Duodenal mucosa (tissue), 2 donors: ENCODE data around the gene SYT1.
"Not testable (repeated sequence)": the region's sequence is repeated elsewhere in the genome, so short reads cannot be mapped to it uniquely, and the experiment has no call there.

Experiments used
- H3K27ac ChIP-seq: one replicate; pipeline ENCODE4 v1.7.0; 2013; ENCODE audit warnings: low read depth, low read length
- H3K27me3 ChIP-seq, 2 donors: one replicate each; pipeline ENCODE4 v1.7.0; 2013; ENCODE audit warnings: low read length in 2 of 2, control low read depth in 1 of 2; ENCODE audit not compliant: insufficient read depth in 2 of 2, control insufficient read depth in 1 of 2
- H3K36me3 ChIP-seq, 2 donors: one replicate each; pipeline ENCODE4 v1.7.0; 2013; ENCODE audit warnings: low read length in 2 of 2, control low read depth in 1 of 2; ENCODE audit not compliant: insufficient read depth in 2 of 2, control insufficient read depth in 1 of 2
- H3K4me1 ChIP-seq, 2 donors: one replicate each; pipeline ENCODE4 v1.7.0; 2013; ENCODE audit warnings: low read length in 2 of 2, control low read depth in 1 of 2; ENCODE audit not compliant: insufficient read depth in 2 of 2, control insufficient read depth in 1 of 2
- H3K4me3 ChIP-seq, 2 donors: one replicate each; pipeline ENCODE4 v1.7.0; 2013; ENCODE audit warnings: low read length in 2 of 2, low read depth in 1 of 2
- H3K9ac ChIP-seq, 2 donors: one replicate each; pipeline ENCODE4 v1.7.0; 2013; ENCODE audit warnings: low read length in 2 of 2, low read depth in 1 of 2
- H3K9me3 ChIP-seq, 2 donors: one replicate each; pipeline ENCODE4 v1.7.0; 2013; ENCODE audit warnings: low read length in 2 of 2, control low read depth in 1 of 2; ENCODE audit not compliant: control insufficient read depth in 1 of 2

SYT1 gene

GRCh38 chr12:79426121-79426520 lies 561.5 kb downstream of the SYT1 start:
- Histone ChIP-seq H3K9me3 (no peaks in the 10 kb centered on the region), H3K27ac (no peak overlapping the region), H3K9ac (no peak overlapping the region), H3K4me3 (no peak overlapping the region), H3K36me3 (no peaks in the 10 kb centered on the region), H3K27me3 (no peaks in the 10 kb centered on the region), H3K4me1 (peaks cover 3 to 17% of the 10 kb centered on the region in 2 donors)

GRCh38 chr12:79426744-79427143 lies 562.2 kb downstream of the SYT1 start:
- not testable (repeated sequence) for H3K9me3 ChIP-seq, H3K27ac ChIP-seq, H3K36me3 ChIP-seq, H3K9ac ChIP-seq, H3K4me3 ChIP-seq, H3K27me3 ChIP-seq
- peaks cover 0 to 14% of the 10 kb centered on the region in 2 donors for H3K4me1 ChIP-seq

DNA sequence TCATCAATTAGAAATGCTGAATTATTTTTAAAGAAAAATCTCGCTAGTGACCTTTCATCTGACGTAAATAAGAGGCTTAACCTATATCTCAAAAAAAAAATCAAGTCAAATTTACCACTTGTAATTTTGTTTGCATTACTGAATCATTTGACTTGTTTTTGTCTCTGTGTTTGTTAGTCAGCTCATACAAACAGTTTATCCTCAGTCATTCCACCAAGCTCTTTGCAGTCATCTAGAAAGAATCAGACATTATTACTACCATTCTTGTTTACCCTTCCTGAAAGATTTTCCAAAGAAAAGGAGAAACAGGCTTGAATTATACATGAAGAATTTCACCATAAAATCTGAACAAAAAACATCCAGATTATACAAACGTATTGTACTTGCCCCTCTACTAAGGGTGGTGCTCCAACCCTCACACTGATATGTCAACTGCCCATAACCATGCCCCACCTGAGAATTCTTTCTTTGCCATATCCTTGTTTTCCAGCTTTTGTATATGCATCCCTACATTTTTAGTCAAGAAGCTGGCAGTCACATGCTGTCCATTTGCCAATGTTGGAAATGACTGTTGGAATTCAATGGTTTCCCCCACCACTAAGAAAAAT lies 569.0 kb downstream of the SYT1 start:
- H3K27me3 ChIP-seq: no peaks in the 10 kb centered on the region
- no peaks in the 10 kb centered on the region for H3K4me1 ChIP-seq
- no peaks in the 10 kb centered on the region for H3K9me3 ChIP-seq
- H3K9ac ChIP-seq: no peak overlapping the region
- no peak overlapping the region for H3K27ac ChIP-seq
- no peak overlapping the region for H3K4me3 ChIP-seq
- H3K36me3 ChIP-seq: no peaks in the 10 kb centered on the region

DNA sequence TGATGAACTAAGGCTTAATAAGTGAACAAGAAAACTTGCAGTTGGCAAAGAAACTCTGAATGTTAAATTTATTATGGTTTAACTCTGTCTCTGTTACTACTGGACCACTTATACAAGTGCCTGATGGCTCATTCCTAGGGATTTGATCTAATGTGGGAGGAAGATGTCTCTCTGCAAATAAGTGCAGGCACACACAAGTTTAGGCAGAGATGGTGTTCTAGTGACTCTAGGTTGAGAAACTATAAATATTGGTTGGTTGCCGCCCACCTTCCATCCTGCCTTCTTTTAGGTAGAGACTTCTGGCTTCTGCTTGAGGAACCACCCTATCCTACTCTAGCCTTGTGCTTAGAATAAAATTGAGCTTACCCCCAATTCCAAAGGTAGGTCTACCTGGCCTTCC lies 570.0 kb downstream of the SYT1 start:
- no peak overlapping the region for H3K27ac ChIP-seq
- H3K9ac ChIP-seq: no peak overlapping the region
- no peaks in the 10 kb centered on the region for H3K9me3 ChIP-seq
- no peaks in the 10 kb centered on the region for H3K4me1 ChIP-seq
- no peak overlapping the region for H3K4me3 ChIP-seq
- no peaks in the 10 kb centered on the region for H3K27me3 ChIP-seq
- H3K36me3 ChIP-seq: no peaks in the 10 kb centered on the region

- Histone ChIP-seq H3K36me3 (no peaks in the 10 kb centered on the region), H3K9me3 (no peaks in the 10 kb centered on the region), H3K4me1 (no peaks in the 10 kb centered on the region), H3K4me3 (no peak overlapping the region), H3K27ac (no peak overlapping the region), H3K9ac (no peak overlapping the region), H3K27me3 (no peaks in the 10 kb centered on the region)
Observed at GRCh38 chr12:79435742-79436141, 571.2 kb downstream of the SYT1 start.

- H3K27me3 ChIP-seq: no peaks in the 10 kb centered on the region
- H3K9ac ChIP-seq: no peak overlapping the region
- no peaks in the 10 kb centered on the region for H3K4me1 ChIP-seq
- H3K36me3 ChIP-seq: no peaks in the 10 kb centered on the region
- no peaks in the 10 kb centered on the region for H3K9me3 ChIP-seq
- no peak overlapping the region for H3K4me3 ChIP-seq
- no peak overlapping the region for H3K27ac ChIP-seq
Observed at GRCh38 chr12:79438480-79439174, 574.1 kb downstream of the SYT1 start.

- H3K27ac ChIP-seq: no peak overlapping the region
- no peaks in the 10 kb centered on the region for H3K4me1 ChIP-seq
- H3K36me3 ChIP-seq: no peaks in the 10 kb centered on the region
- no peaks in the 10 kb centered on the region for H3K27me3 ChIP-seq
- H3K9ac ChIP-seq: no peak overlapping the region
- no peak overlapping the region for H3K4me3 ChIP-seq
- no peaks in the 10 kb centered on the region for H3K9me3 ChIP-seq
Observed at GRCh38 chr12:79439175-79439825, 574.7 kb downstream of the SYT1 start.

GRCh38 chr12:79441534-79441933 lies 577.0 kb downstream of the SYT1 start:
- Histone ChIP-seq H3K4me1 (no peaks in the 10 kb centered on the region), H3K9ac (no peak overlapping the region), H3K36me3 (no peaks in the 10 kb centered on the region), H3K27ac (no peak overlapping the region), H3K27me3 (no peaks in the 10 kb centered on the region), H3K9me3 (no peaks in the 10 kb centered on the region), H3K4me3 (no peak overlapping the region)

GRCh38 chr12:79442396-79442795 lies 577.8 kb downstream of the SYT1 start:
- Histone ChIP-seq H3K27ac (no peak overlapping the region), H3K9ac (no peak overlapping the region), H3K4me1 (no peaks in the 10 kb centered on the region), H3K27me3 (no peaks in the 10 kb centered on the region), H3K4me3 (no peak overlapping the region), H3K36me3 (no peaks in the 10 kb centered on the region), H3K9me3 (no peaks in the 10 kb centered on the region)

- Histone ChIP-seq H3K4me3 (no peak overlapping the region), H3K9ac (no peak overlapping the region), H3K27ac (no peak overlapping the region), H3K36me3 (no peaks in the 10 kb centered on the region), H3K4me1 (no peaks in the 10 kb centered on the region), H3K9me3 (no peaks in the 10 kb centered on the region), H3K27me3 (no peaks in the 10 kb centered on the region)
Observed at GRCh38 chr12:79444089-79444488, 579.5 kb downstream of the SYT1 start.
